ENCODE measurements around the gene C2CD3. TPM values are rescaled to one million over a fixed set of nuclear protein-coding genes. Genes with fewer than 3 reads are reported as not detected.

The C2CD3 gene
- total and polyA plus RNA-seq, 10 of the 15 experiments (the other 5 are each of a cell fraction or from before 2014, with no cell fraction given): 2.3 to 24.0 (median 16.3) TPM

- no peak for TF ChIP-seq NFXL1 (IDR thresholded peaks at IDR 0.05; ENCODE audit: borderline replicate concordance)
- TF ChIP-seq ZNF207 (IDR thresholded peaks at IDR 0.05; ENCODE audit: borderline replicate concordance): no peak
- no peak for TF ChIP-seq STAT3 (IDR thresholded peaks at IDR 0.05; ENCODE audit: low read depth, low read length)
- no peak for TF ChIP-seq BCL11A (IDR thresholded peaks at IDR 0.05; ENCODE audit: low read depth, low read length)
- TF ChIP-seq PAX8 (IDR thresholded peaks at IDR 0.05): no peak
- TF ChIP-seq, protein P1, sequence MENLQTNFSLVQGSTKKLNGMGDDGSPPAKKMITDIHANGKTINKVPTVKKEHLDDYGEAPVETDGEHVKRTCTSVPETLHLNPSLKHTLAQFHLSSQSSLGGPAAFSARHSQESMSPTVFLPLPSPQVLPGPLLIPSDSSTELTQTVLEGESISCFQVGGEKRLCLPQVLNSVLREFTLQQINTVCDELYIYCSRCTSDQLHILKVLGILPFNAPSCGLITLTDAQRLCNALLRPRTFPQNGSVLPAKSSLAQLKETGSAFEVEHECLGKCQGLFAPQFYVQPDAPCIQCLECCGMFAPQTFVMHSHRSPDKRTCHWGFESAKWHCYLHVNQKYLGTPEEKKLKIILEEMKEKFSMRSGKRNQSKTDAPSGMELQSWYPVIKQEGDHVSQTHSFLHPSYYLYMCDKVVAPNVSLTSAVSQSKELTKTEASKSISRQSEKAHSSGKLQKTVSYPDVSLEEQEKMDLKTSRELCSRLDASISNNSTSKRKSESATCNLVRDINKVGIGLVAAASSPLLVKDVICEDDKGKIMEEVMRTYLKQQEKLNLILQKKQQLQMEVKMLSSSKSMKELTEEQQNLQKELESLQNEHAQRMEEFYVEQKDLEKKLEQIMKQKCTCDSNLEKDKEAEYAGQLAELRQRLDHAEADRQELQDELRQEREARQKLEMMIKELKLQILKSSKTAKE (IDR thresholded peaks at IDR 0.05; ENCODE audit: low read depth, poor library complexity, severe bottlenecking): no peak
- TF ChIP-seq MLLT1 (IDR thresholded peaks at IDR 0.05): no peak
- TF ChIP-seq MEF2A (IDR thresholded peaks at IDR 0.05; ENCODE audit: insufficient read depth, low read depth, low read length): no peak
- no peak for TF ChIP-seq WRNIP1 (IDR thresholded peaks at IDR 0.05; ENCODE audit: borderline replicate concordance, low read depth, low read length)
- TF ChIP-seq, protein P2, sequence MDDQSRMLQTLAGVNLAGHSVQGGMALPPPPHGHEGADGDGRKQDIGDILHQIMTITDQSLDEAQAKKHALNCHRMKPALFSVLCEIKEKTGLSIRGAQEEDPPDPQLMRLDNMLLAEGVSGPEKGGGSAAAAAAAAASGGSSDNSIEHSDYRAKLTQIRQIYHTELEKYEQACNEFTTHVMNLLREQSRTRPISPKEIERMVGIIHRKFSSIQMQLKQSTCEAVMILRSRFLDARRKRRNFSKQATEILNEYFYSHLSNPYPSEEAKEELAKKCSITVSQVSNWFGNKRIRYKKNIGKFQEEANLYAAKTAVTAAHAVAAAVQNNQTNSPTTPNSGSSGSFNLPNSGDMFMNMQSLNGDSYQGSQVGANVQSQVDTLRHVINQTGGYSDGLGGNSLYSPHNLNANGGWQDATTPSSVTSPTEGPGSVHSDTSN (IDR thresholded peaks at IDR 0.05; ENCODE audit: insufficient replicate concordance, low read depth, low read length): no peak
- TF ChIP-seq, protein P3, sequence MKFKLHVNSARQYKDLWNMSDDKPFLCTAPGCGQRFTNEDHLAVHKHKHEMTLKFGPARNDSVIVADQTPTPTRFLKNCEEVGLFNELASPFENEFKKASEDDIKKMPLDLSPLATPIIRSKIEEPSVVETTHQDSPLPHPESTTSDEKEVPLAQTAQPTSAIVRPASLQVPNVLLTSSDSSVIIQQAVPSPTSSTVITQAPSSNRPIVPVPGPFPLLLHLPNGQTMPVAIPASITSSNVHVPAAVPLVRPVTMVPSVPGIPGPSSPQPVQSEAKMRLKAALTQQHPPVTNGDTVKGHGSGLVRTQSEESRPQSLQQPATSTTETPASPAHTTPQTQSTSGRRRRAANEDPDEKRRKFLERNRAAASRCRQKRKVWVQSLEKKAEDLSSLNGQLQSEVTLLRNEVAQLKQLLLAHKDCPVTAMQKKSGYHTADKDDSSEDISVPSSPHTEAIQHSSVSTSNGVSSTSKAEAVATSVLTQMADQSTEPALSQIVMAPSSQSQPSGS (IDR thresholded peaks at IDR 0.05; ENCODE audit: low read length): peak; percentile 17; the same call in 1 of the 2 replicates
- TF ChIP-seq DPF2 (IDR thresholded peaks at IDR 0.05): no peak
- TF ChIP-seq SIX5 (IDR thresholded peaks at IDR 0.05; ENCODE audit: low read depth, low read length, severe bottlenecking): no peak
- TF ChIP-seq GABPA (IDR thresholded peaks at IDR 0.05; ENCODE audit: low read depth): no peak
- TF ChIP-seq, protein P4, sequence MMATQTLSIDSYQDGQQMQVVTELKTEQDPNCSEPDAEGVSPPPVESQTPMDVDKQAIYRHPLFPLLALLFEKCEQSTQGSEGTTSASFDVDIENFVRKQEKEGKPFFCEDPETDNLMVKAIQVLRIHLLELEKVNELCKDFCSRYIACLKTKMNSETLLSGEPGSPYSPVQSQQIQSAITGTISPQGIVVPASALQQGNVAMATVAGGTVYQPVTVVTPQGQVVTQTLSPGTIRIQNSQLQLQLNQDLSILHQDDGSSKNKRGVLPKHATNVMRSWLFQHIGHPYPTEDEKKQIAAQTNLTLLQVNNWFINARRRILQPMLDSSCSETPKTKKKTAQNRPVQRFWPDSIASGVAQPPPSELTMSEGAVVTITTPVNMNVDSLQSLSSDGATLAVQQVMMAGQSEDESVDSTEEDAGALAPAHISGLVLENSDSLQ (IDR thresholded peaks at IDR 0.05): no peak
- TF ChIP-seq SREBF2 (IDR thresholded peaks at IDR 0.05; ENCODE audit: low read length): no peak
- TF ChIP-seq JUND (IDR thresholded peaks at IDR 0.05; ENCODE audit: low read depth, low read length): no peak
- TF ChIP-seq IRF4 (IDR thresholded peaks at IDR 0.05; ENCODE audit: low read depth, low read length): no peak
- no peak for TF ChIP-seq E4F1 (IDR thresholded peaks at IDR 0.05; ENCODE audit: borderline replicate concordance, partially characterized antibody)
Observed at GRCh38 chr11:73971175-73971719, 199.6 kb downstream of the C2CD3 start (continued).
